ENCODE data around the gene PTGES2.

DNA sequence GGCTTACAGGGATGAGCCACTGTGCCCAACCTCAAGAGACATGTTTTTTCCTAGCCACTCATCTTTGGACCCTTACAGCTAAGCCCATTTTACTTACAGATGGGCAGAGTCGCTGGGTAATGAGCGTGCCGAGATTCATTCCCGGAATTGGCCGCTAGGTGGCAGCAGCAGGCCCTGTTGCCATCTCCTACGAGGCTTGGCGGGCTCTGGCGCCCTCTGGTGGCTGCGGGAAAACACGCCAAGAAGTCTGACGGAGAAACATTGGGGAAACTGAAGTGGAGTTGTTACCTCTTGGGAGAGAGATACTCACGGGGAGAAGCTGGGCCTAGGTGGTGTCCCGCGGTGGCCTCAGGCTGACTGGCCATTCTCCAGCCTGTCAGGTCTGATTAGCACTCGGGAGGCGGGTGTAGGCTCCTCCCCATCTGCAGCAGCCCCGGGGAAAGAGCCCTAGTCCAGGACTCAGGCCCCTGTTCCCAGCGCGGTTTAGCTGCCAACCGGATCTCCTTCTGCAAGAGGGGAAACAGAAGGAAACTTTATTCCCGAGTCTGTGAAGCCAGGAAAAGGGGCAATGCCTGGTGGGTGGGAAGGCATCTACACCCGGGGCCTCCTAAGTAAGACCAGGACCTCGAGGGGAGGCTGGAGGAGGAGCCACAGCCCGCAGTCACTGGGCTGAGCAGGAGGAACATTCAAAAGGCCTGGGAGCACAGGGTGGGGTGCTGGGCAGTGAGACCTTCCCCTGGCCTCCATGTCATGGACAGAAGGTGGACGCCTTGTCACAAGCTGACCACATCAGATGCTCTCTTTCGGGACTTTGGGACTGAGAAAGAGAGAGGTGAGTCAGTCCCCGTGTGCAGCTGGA lies 9.7 kb downstream of the PTGES2 start:
- TF ChIP-seq CTCF (IDR thresholded peaks at IDR 0.05; ENCODE audit: insufficient read depth, low read depth, low read length) (peak; percentile 100), EZH2 (IDR thresholded peaks at IDR 0.05; ENCODE audit: insufficient read depth, low read length) (no peak)
